ENCODE measurements around the gene IL10RA. TPM values are rescaled to one million over a fixed set of nuclear protein-coding genes. Genes with fewer than 3 reads are reported as not detected.

IL10RA gene
- total and polyA plus RNA-seq, 11 donors = 2.1 to 49.0 (median 5.8) TPM

- ATAC-seq (no peak), DNase-seq (no peak)
- Histone ChIP-seq H3K27ac (peak overlapping the region in 1 of 12 donors; percentile 76), H3K27me3 (no peaks in the 10 kb centered on the region), H3K9me3 (no peaks in the 10 kb centered on the region), H3K36me3 (no peaks in the 10 kb centered on the region), H3K4me3 (no peak overlapping the region), H3K4me1 (peaks cover 0 to 23% (median 0%) of the 10 kb centered on the region in 12 donors)
- WGBS, 4 donors = 88 to 93% (median 91%) methylated on average over 8 of the region's 8 CpGs
- TF ChIP-seq CTCF (IDR thresholded peaks at IDR 0.05) = no peak
- TF ChIP-seq POLR2A (IDR thresholded peaks at IDR 0.05) = no peak
- intact Hi-C loops (cut with DNase I) = loop anchor here in 1 of 10 donors (10.0 kb wide), 1 partner anchor 62 kb away; the partner anchor contains the start of gene IL10RA
These were observed 60.9 kb downstream of the IL10RA start for GRCh38 chr11:118046964-118047700.

GRCh38 chr11:118047749-118048148 is 61.6 kb downstream of the IL10RA start:
- no peak for DNase-seq
- intact Hi-C loops (cut with DNase I) = loop anchor here in 1 of 10 donors (10.0 kb wide), 1 partner anchor 63 kb away; the partner anchor contains the start of gene IL10RA
- WGBS, 4 donors = 73 to 84% (median 77%) methylated on average over 4 of the region's 4 CpGs

GRCh38 chr11:118048472-118049370 is 62.5 kb downstream of the IL10RA start:
- Histone ChIP-seq H3K4me3 (no peak overlapping the region), H3K27me3 (no peaks in the 10 kb centered on the region), H3K9me3 (no peaks in the 10 kb centered on the region), H3K27ac (no peak overlapping the region), H3K36me3 (no peaks in the 10 kb centered on the region), H3K4me1 (peaks cover 0 to 32% (median 0%) of the 10 kb centered on the region in 12 donors)
- TF ChIP-seq POLR2A (IDR thresholded peaks at IDR 0.05) (no peak), CTCF (IDR thresholded peaks at IDR 0.05) (no peak)
- no peak for DNase-seq
- WGBS, 4 donors = 73 to 76% (median 74%) methylated on average over 11 of the region's 11 CpGs
- no peak for ATAC-seq
- intact Hi-C loops (cut with DNase I) = loop anchor here in 1 of 10 donors (10.0 kb wide), 1 partner anchor 64 kb away; the partner anchor contains the start of gene IL10RA

More at GRCh38 chr11:118047749-118048148, 61.6 kb downstream of the IL10RA start:
- Histone ChIP-seq H3K27ac (no peak overlapping the region), H3K4me1 (peaks cover 0 to 29% (median 0%) of the 10 kb centered on the region in 12 donors), H3K36me3 (no peaks in the 10 kb centered on the region), H3K27me3 (no peaks in the 10 kb centered on the region), H3K9me3 (no peaks in the 10 kb centered on the region), H3K4me3 (no peak overlapping the region)
- ATAC-seq = no peak
- TF ChIP-seq CTCF (IDR thresholded peaks at IDR 0.05) = no peak
- no peak for TF ChIP-seq POLR2A (IDR thresholded peaks at IDR 0.05)
